Lung (tissue), 12 donors: ENCODE data around the gene ERRFI1. TPM values are rescaled to one million over a fixed set of nuclear protein-coding genes. Genes with fewer than 3 reads are reported as not detected.
A peak's percentile ranks its signal among the peaks of the same experiment; 100 is the strongest.

ENCODE experiments used
- ATAC-seq: fragments of 200-7000 bp; cut with Tn5 transposase; one replicate; pipeline ENCODE4 v1.9.1; 2020; ENCODE audit warnings: moderate number of reproducible peaks; ENCODE audit not compliant: insufficient read depth, low FRiP score
- DNase-seq, 3 donors: peaks; one replicate each; pipeline ENCODE4 v3.0.0-alpha.2; 2013 to 2017
- H3K27ac ChIP-seq, 2 donors: one replicate each; pipeline ENCODE4 v1.5.1; 2013; ENCODE audit warnings: mild to moderate bottlenecking in 2 of 2, moderate library complexity in 2 of 2, control low read depth in 1 of 2, inconsistent platforms in 1 of 2, low read depth in 1 of 2, low read length in 1 of 2
- H3K27me3 ChIP-seq, 3 donors: one replicate each; pipeline ENCODE4 v1.5.1; 2013; ENCODE audit warnings: low read length in 2 of 3; ENCODE audit not compliant: control insufficient read depth in 3 of 3, insufficient read depth in 3 of 3
- H3K36me3 ChIP-seq, 4 donors: one replicate each; pipeline ENCODE4 v1.5.1; 2013; ENCODE audit warnings: low read length in 4 of 4, mild to moderate bottlenecking in 1 of 4, moderate library complexity in 1 of 4; ENCODE audit not compliant: control insufficient read depth in 4 of 4, insufficient read depth in 4 of 4
- H3K4me1 ChIP-seq, 5 donors: one replicate each; pipeline ENCODE4 v1.5.1; 2013; ENCODE audit warnings: low read length in 5 of 5, mild to moderate bottlenecking in 2 of 5, moderate library complexity in 1 of 5; ENCODE audit not compliant: control insufficient read depth in 5 of 5, insufficient read depth in 5 of 5
- H3K4me3 ChIP-seq: one replicate; pipeline ENCODE4 v1.5.1; 2013; ENCODE audit warnings: mild to moderate bottlenecking, control low read depth, moderate library complexity
- H3K9ac ChIP-seq, 2 donors: one replicate each; pipeline ENCODE4 v1.5.1; 2013; ENCODE audit warnings: low read length in 2 of 2, control low read depth in 1 of 2; ENCODE audit not compliant: insufficient read depth in 1 of 2
- H3K9me3 ChIP-seq, 4 donors: one replicate each; pipeline ENCODE4 v1.5.1; 2013; ENCODE audit warnings: low read length in 3 of 4, mild to moderate bottlenecking in 1 of 4, moderate library complexity in 1 of 4; ENCODE audit not compliant: control insufficient read depth in 4 of 4, insufficient read depth in 3 of 4
- WGBS, 2 donors: extraction: QIAGEN DNeasy Blood & Tissue Kit; methylation state at CpG; one replicate each; pipeline ENCODE4 v1.1.7; 2013; 5-methylcytosine and 5-hydroxymethylcytosine counted together
- polyA plus RNA-seq, 2 donors: library from polyadenylated mRNA; stranded (reverse); fragments of 200-250 nt; gene quantifications; one replicate each; pipeline ENCODE4 v1.2.1, GENCODE V29; 2013
- total RNA-seq, 2 donors: library from RNA; depleted of rRNA in 1 of 2; stranded (reverse); fragments of >200 nt in 1 of 2; gene quantifications; one replicate each; pipeline ENCODE4 v1.2.1, GENCODE V29; 2014 to 2021
- TF ChIP-seq, protein P1 (sequence below): IDR thresholded peaks from 2 replicates; pipeline ENCODE4 v1.5.1; 2012; ENCODE audit warnings: mild to moderate bottlenecking; ENCODE audit errors: control extremely low read depth, extremely low read depth
- donor health status: control.
- donor health status: control.
- donor health status: Bipolar disorder and iron deficiency.
- donor health status: healthy.
- donor health status: DM: yes; HTN: yes; CAD: no.

ERRFI1 gene
- total and polyA plus RNA-seq, 4 donors, result 26.5 to 89.2 (median 61.4) TPM

DNA sequence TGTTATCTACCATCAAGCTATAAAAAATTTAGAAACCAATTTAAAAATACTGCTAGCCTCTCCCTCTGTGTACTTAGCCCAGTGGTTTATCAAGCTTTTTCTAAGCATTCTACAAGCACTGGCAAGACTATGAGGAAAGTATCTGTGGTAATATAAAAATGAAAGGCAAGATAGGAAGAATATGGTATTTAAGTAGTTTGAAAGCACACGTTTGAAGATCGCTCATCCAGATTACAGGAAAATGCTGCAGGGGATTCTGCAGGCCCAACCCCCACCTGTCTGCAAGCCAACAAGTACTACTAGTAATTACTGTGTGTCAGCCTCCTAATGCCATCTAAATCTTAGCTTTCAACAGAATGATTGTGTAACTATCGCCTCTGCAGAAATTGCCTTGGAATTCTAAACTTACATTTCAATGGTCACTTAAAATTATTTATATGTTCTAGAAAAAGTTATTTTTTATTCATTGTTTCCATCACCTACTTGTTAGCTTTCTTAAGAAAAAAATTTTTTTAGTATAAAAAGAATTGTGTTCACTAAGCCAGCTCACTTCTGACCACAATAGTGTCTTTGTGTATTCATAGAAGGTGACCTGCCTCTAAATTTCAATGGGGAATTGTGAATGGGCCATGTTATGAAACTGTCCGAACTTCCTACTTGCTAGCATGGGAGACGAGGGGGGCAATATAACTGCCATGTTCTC, 8.5 kb downstream of the ERRFI1 start:
- peak overlapping the region in 1 of 2 donors; percentile 33 for H3K27ac ChIP-seq
- no peaks in the 10 kb centered on the region for H3K27me3 ChIP-seq
- peaks cover 3 to 38% (median 18%) of the 10 kb centered on the region in 5 donors for H3K4me1 ChIP-seq
- no peaks in the 10 kb centered on the region for H3K9me3 ChIP-seq
- 39 to 55% methylated on average over 5 of the region's 5 CpGs for WGBS, 2 donors
- ATAC-seq, result no peak
- H3K36me3 ChIP-seq, result peaks cover 7 to 18% (median 13%) of the 10 kb centered on the region in 4 donors
- TF ChIP-seq, protein P1, sequence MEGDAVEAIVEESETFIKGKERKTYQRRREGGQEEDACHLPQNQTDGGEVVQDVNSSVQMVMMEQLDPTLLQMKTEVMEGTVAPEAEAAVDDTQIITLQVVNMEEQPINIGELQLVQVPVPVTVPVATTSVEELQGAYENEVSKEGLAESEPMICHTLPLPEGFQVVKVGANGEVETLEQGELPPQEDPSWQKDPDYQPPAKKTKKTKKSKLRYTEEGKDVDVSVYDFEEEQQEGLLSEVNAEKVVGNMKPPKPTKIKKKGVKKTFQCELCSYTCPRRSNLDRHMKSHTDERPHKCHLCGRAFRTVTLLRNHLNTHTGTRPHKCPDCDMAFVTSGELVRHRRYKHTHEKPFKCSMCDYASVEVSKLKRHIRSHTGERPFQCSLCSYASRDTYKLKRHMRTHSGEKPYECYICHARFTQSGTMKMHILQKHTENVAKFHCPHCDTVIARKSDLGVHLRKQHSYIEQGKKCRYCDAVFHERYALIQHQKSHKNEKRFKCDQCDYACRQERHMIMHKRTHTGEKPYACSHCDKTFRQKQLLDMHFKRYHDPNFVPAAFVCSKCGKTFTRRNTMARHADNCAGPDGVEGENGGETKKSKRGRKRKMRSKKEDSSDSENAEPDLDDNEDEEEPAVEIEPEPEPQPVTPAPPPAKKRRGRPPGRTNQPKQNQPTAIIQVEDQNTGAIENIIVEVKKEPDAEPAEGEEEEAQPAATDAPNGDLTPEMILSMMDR, result no peak
- H3K4me3 ChIP-seq, result no peak overlapping the region
- no peak overlapping the region for H3K9ac ChIP-seq
- DNase-seq, result peak in 2 of 3 donors; percentile 49 to 63

GRCh38 chr1:8016895-8017241, 9.2 kb downstream of the ERRFI1 start:
- peaks cover 7 to 23% (median 15%) of the 10 kb centered on the region in 4 donors for H3K36me3 ChIP-seq
- peaks cover 3 to 34% (median 18%) of the 10 kb centered on the region in 5 donors for H3K4me1 ChIP-seq
- no peak overlapping the region for H3K9ac ChIP-seq
- TF ChIP-seq, protein P1, result no peak
- no peaks in the 10 kb centered on the region for H3K27me3 ChIP-seq
- H3K9me3 ChIP-seq, result no peaks in the 10 kb centered on the region
- H3K4me3 ChIP-seq, result no peak overlapping the region
- no peak for ATAC-seq
- peak overlapping the region in 1 of 2 donors; percentile 39 for H3K27ac ChIP-seq
- DNase-seq, result no peak

- 30 to 35% methylated on average over 4 of the region's 4 CpGs for WGBS, 2 donors
- Histone ChIP-seq H3K4me1 (peaks cover 1 to 34% (median 18%) of the 10 kb centered on the region in 5 donors), H3K36me3 (peaks cover 7 to 24% (median 15%) of the 10 kb centered on the region in 4 donors), H3K4me3 (no peak overlapping the region), H3K27me3 (no peaks in the 10 kb centered on the region), H3K9me3 (no peaks in the 10 kb centered on the region), H3K9ac (no peak overlapping the region), H3K27ac (peak overlapping the region in 1 of 2 donors; percentile 39)
- DNase-seq, result peak in 2 of 3 donors; percentile 33 to 54
- no peak for ATAC-seq
- TF ChIP-seq, protein P1, result no peak
These were observed 9.8 kb downstream of the ERRFI1 start for GRCh38 chr1:8016210-8016894.
